A549 (cell line): Measurements from ENCODE around the gene ARHGEF16. TPM values are rescaled to one million over a fixed set of nuclear protein-coding genes. Genes with fewer than 3 reads are reported as not detected.

Experiments used
- ATAC-seq, 2 experiments: fragments of 200-7000 bp in 1 of 2; fragments of >200 bp in 1 of 2; cut with Nextera tagmentation in 1 of 2; cut with Tn5 transposase in 1 of 2; 3 replicates each; pipeline versions ENCODE4 v1.8.0 to v1.9.1; 2018 to 2020; ENCODE audit warnings: mild to moderate bottlenecking in 1 of 2, moderate library complexity in 1 of 2
- CTCF ChIA-PET: fragments of 300-600 bp; sonication (Branson Sonifier 250); formaldehyde crosslinking; extraction: SDS; loops from one replicate; lab custom pipeline; 2021; ENCODE audit warnings: antibody characterized with exemption, inconsistent platforms; lab: Yijun Ruan, JAX
- POLR2A ChIA-PET: fragments of 350-600 bp; formaldehyde crosslinking; extraction: SDS; loops from one replicate; lab custom pipeline; 2021; ENCODE audit warnings: antibody characterized with exemption, inconsistent platforms; lab: Yijun Ruan, JAX
- DNase-seq, 2 experiments: peaks; one replicate each; pipeline versions ENCODE4 v3.0.0 to v3.0.0-alpha.2; 2011 to 2016; ENCODE audit warnings: low read depth in 1 of 2, low spot score in 1 of 2
- FAIRE-seq: peaks from 2 replicates; lab custom pipeline; 2011; peaks lifted over from hg19 to GRCh38; lab: Jason Lieb, UNC
- H3K27ac ChIP-seq, 2 experiments: fragments of >200 bp; sonication (Bioruptor Twin); formaldehyde crosslinking; 3 replicates each; pipeline ENCODE4 v1.5.1; 2016 to 2017
- H3K4me1 ChIP-seq: fragments of >200 bp; sonication (Bioruptor Twin); formaldehyde crosslinking; 3 replicates; pipeline ENCODE4 v1.6.1; 2016
- H3K4me2 ChIP-seq: fragments of >200 bp; sonication (Bioruptor Twin); formaldehyde crosslinking; 3 replicates; pipeline ENCODE4 v1.6.1; 2016
- H3K4me3 ChIP-seq: fragments of >200 bp; sonication (Bioruptor Twin); formaldehyde crosslinking; 3 replicates; pipeline ENCODE4 v1.5.1; 2016
- H3K9me3 ChIP-seq: fragments of >200 bp; sonication (Bioruptor Twin); formaldehyde crosslinking; 3 replicates; pipeline ENCODE4 v1.6.1; 2016
- BHLHE40 ChIP-seq: IDR thresholded peaks from 2 replicates; pipeline ENCODE4 v1.6.1; 2012; ENCODE audit warnings: low read depth, low read length, inconsistent platforms
- CBX2 ChIP-seq: fragments of 200-600 bp; sonication (generic); IDR thresholded peaks from 2 replicates; pipeline ENCODE4 v1.6.1; 2016; ENCODE audit warnings: low read depth, mild to moderate bottlenecking, borderline replicate concordance
- CHD2 ChIP-seq: fragments of 150-350 bp; IDR thresholded peaks from 2 replicates; pipeline ENCODE4 v1.6.1; 2014; ENCODE audit warnings: low read length; ENCODE audit not compliant: partially characterized antibody
- EHF ChIP-seq: fragments of 250-450 bp; sonication (Bioruptor Pico); IDR thresholded peaks from 2 replicates; pipeline ENCODE4 v1.5.0; 2020; ENCODE audit warnings: mild to moderate bottlenecking
- EP300 ChIP-seq, 2 experiments: fragments of >200 bp; sonication (Bioruptor Twin); formaldehyde crosslinking; IDR thresholded peaks; 2 replicates in 1 of 2; 3 replicates in 1 of 2; pipeline ENCODE4 v1.6.1; 2016 to 2017
- FOSB ChIP-seq: fragments of 250-450 bp; sonication (Bioruptor Pico); IDR thresholded peaks from 2 replicates; pipeline ENCODE4 v1.5.0; 2020; ENCODE audit warnings: mild to moderate bottlenecking, moderate library complexity
- FOSL2 ChIP-seq, 2 experiments: fragments of 450-650 bp in 1 of 2; fragments of >200 bp in 1 of 2; sonication (Bioruptor Twin) in 1 of 2; formaldehyde crosslinking; IDR thresholded peaks; 2 replicates each; pipeline versions ENCODE4 v1.5.0 to v1.6.1; 2016 to 2020; ENCODE audit warnings: mild to moderate bottlenecking in 1 of 2, moderate library complexity in 1 of 2
- GATA3 ChIP-seq: IDR thresholded peaks from 2 replicates; pipeline ENCODE4 v1.6.1; 2012; ENCODE audit warnings: borderline replicate concordance
- HOXB13 ChIP-seq: fragments of 250-450 bp; sonication (Bioruptor Pico); IDR thresholded peaks from 2 replicates; pipeline ENCODE4 v1.5.0; 2020; ENCODE audit warnings: low read depth, mild to moderate bottlenecking, moderate library complexity
- HOXB5 ChIP-seq: fragments of 250-450 bp; sonication (Bioruptor Pico); IDR thresholded peaks from 2 replicates; pipeline ENCODE4 v1.5.0; 2020; ENCODE audit warnings: mild to moderate bottlenecking, moderate library complexity
- NFE2L2 ChIP-seq: fragments of 150-350 bp; conservative IDR thresholded peaks from 2 replicates; pipeline ENCODE4 v1.6.1; 2014; ENCODE audit warnings: low read length
- NR3C1 ChIP-seq: fragments of >200 bp; sonication (Bioruptor Twin); formaldehyde crosslinking; IDR thresholded peaks from 3 replicates; pipeline ENCODE4 v1.6.1; 2017
- PHF8 ChIP-seq: fragments of 200-600 bp; sonication (generic); IDR thresholded peaks from 2 replicates; pipeline ENCODE4 v1.6.1; 2016; ENCODE audit warnings: low read depth, mild to moderate bottlenecking, antibody characterized with exemption, moderate library complexity, borderline replicate concordance
- RARB ChIP-seq: fragments of 250-450 bp; sonication (Bioruptor Pico); IDR thresholded peaks from 2 replicates; pipeline ENCODE4 v1.8.0; 2021; ENCODE audit warnings: mild to moderate bottlenecking, moderate library complexity
- RCOR1 ChIP-seq: fragments of 150-350 bp; IDR thresholded peaks from 2 replicates; pipeline ENCODE4 v1.6.1; 2014; ENCODE audit warnings: antibody characterized with exemption, low read length, low read depth
- TFCP2L1 ChIP-seq: fragments of 250-450 bp; sonication (Bioruptor Pico); IDR thresholded peaks from 2 replicates; pipeline ENCODE4 v1.5.0; 2021; ENCODE audit warnings: mild to moderate bottlenecking
- ZNF302 ChIP-seq: fragments of 250-450 bp; sonication (Bioruptor Pico); IDR thresholded peaks from 2 replicates; pipeline ENCODE4 v1.9.0; 2021; ENCODE audit warnings: inconsistent platforms, mild to moderate bottlenecking, moderate library complexity
- WGBS: methylation state at CpG from one replicate; pipeline ENCODE4 v1.1.6; 2017; ENCODE audit errors: missing lambda C conversion rate; 5-methylcytosine and 5-hydroxymethylcytosine counted together
- polyA plus RNA-seq, 4 experiments: library from polyadenylated mRNA; depleted of rRNA in 3 of 4; stranded (reverse); fragments of >200 nt; fragmentation: RNase III in 1 of 4; extraction: RNeasy Plus Mini Kit Qiagen cat#74134 plus additional on column Dnase treatment in 1 of 4; gene quantifications; 2 replicates in 3 of 4; 3 replicates in 1 of 4; pipeline ENCODE4 v1.2.3, GENCODE V29; 2011 to 2017
- TF ChIP-seq, protein P1 (sequence below): IDR thresholded peaks from 2 replicates; pipeline ENCODE4 v1.6.1; 2012
- TF ChIP-seq, protein P2 (sequence below): fragments of >200 bp; sonication (Bioruptor Twin); formaldehyde crosslinking; IDR thresholded peaks from 3 replicates; pipeline ENCODE4 v1.5.1; 2016
- TF ChIP-seq, protein P3 (sequence below): IDR thresholded peaks from 2 replicates; pipeline ENCODE4 v1.6.1; 2012; ENCODE audit warnings: low read depth, borderline replicate concordance
- TF ChIP-seq, protein P4 (sequence below): IDR thresholded peaks from 2 replicates; pipeline ENCODE4 v1.6.1; 2012

Gene ARHGEF16
- polyA plus RNA-seq, 2 of the 4 experiments (the other 2 are of a cell fraction) = 1.4 to 3.2 TPM

DNA sequence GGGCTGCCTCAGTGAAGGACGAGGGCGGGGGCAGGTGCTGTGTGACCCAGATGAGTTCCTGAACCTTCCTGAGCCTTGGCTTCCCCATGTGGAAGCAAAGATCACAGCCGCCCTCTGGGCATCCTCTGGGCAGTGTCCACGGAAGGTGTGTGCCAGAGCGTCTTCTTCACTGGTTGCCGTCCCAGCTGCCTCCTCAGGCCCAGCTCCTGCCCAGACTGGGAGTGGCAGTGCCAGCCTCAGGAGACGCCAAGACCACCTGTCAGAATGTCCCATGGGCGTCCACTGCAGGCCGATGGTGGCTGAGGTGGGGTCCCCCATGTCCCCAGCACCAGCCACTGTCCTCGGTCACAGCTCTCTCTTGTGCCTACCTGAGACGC, 10.2 kb downstream of the ARHGEF16 start (continued):
- TF ChIP-seq BHLHE40 = no peak
- TF ChIP-seq, protein P1, sequence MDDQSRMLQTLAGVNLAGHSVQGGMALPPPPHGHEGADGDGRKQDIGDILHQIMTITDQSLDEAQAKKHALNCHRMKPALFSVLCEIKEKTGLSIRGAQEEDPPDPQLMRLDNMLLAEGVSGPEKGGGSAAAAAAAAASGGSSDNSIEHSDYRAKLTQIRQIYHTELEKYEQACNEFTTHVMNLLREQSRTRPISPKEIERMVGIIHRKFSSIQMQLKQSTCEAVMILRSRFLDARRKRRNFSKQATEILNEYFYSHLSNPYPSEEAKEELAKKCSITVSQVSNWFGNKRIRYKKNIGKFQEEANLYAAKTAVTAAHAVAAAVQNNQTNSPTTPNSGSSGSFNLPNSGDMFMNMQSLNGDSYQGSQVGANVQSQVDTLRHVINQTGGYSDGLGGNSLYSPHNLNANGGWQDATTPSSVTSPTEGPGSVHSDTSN = no peak
- TF ChIP-seq HOXB5 (CRISPR knock-in tag) = no peak
- TF ChIP-seq HOXB13 (CRISPR knock-in tag) = no peak
- no peak for TF ChIP-seq NR3C1
- TF ChIP-seq RCOR1 = no peak
- TF ChIP-seq NFE2L2 = no peak

DNA sequence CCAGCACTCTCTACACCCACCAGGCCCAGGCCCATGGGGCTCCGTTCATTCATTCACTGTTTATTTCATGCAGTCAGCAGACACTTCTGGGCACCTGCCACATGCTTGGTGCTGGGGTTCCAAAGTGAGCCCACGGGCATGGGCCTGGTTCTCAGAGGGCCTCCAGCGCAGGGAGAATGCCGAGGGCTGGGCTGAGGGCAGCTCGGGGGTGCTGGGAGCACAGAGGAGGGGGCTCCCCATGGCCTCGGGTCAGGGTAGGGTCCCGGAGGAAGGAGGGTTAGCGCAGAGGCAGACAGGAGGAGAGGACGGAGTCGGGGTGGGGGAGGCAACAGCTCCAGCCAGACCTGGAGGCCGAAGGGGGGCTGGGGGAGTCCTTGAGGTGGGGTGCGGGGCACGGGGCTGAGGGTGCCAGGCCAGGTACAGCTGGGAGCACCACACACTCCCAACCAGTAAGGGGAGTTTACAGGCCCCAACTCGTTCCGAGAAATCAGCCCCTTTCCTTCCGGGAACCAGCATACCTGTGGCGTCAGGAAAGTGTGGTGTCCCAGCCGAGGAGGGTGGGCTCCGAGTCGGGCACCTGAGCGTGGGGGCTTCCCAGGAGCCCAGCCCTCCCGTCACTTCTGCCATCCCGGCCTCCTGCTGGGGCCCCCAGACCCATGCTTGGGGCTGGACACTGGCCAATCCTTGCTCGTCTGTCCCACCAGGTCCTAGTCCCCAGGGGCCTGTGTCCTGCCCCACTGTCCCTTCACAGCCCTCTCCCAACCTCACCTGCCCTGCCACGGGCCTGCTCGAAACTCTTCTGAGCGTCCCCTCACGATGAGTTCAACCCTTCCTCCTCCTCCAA, 10.8 kb downstream of the ARHGEF16 start:
- FAIRE-seq = no peak
- WGBS = 80% methylated on average over 6 of the region's 28 CpGs
- CTCF ChIA-PET = interaction anchor here (0.7 to 3.6 kb wide), 3 partner anchors 12 to 154 kb away, joined by 3 to 33 read pairs (median 4); no protein-coding TSS in a partner anchor
- Histone ChIP-seq H3K4me3 (no peak overlapping the region), H3K9me3 (no peaks in the 10 kb centered on the region), H3K4me1 (peaks cover 1% of the 10 kb centered on the region; the same call in 1 of the 3 replicates), H3K4me2 (no peak overlapping the region), H3K27ac (no peak overlapping the region)
- no peak for ATAC-seq
- TF ChIP-seq RARB (CRISPR knock-in tag) = no peak
- no peak for TF ChIP-seq CHD2
- TF ChIP-seq, protein P2, sequence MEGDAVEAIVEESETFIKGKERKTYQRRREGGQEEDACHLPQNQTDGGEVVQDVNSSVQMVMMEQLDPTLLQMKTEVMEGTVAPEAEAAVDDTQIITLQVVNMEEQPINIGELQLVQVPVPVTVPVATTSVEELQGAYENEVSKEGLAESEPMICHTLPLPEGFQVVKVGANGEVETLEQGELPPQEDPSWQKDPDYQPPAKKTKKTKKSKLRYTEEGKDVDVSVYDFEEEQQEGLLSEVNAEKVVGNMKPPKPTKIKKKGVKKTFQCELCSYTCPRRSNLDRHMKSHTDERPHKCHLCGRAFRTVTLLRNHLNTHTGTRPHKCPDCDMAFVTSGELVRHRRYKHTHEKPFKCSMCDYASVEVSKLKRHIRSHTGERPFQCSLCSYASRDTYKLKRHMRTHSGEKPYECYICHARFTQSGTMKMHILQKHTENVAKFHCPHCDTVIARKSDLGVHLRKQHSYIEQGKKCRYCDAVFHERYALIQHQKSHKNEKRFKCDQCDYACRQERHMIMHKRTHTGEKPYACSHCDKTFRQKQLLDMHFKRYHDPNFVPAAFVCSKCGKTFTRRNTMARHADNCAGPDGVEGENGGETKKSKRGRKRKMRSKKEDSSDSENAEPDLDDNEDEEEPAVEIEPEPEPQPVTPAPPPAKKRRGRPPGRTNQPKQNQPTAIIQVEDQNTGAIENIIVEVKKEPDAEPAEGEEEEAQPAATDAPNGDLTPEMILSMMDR = no peak
- TF ChIP-seq TFCP2L1 (CRISPR knock-in tag) = no peak
- no peak for TF ChIP-seq EP300 (IDR thresholded peaks at IDR 0.05)
- no peak for DNase-seq
- POLR2A ChIA-PET = no interaction called here

DNA sequence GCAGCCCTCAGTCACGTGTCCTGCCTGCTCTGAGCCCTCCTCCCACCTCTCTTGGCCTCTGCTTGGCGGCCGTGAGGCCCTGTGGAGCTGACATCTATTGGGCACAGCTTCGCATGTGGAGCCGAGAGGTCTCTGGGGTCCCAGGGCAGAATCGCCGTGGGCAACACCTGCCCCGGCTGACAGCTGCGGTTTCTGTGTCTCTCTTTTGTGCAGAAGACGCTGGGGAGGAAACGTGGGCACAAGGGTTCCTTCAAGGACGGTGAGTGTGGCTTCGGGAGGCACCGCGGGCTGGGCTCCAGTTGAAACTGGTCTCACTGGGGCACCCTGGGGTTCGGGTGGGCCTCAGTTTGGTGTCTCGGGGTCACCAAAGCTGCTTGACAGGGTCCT, 11.5 kb downstream of the ARHGEF16 start:
- ATAC-seq (no peak), DNase-seq (no peak), FAIRE-seq (no peak)
- no peak overlapping the region for H3K4me2 ChIP-seq
- POLR2A ChIA-PET = no interaction called here
- H3K4me3 ChIP-seq = no peak overlapping the region
- 89% methylated on average over 12 of the region's 17 CpGs for WGBS
- no peaks in the 10 kb centered on the region for H3K9me3 ChIP-seq
- H3K4me1 ChIP-seq = peaks cover 4% of the 10 kb centered on the region
- CTCF ChIA-PET = interaction anchor here (0.7 to 1.6 kb wide), 2 partner anchors 150 to 153 kb away, joined by 3 to 4 read pairs; no protein-coding TSS in a partner anchor
- TF ChIP-seq EHF = no peak
- TF ChIP-seq HOXB13 (CRISPR knock-in tag) = no peak
- no peak for TF ChIP-seq CHD2
- no peak for TF ChIP-seq NFE2L2
- TF ChIP-seq, all 56 proteins: peak for 0
- no peak overlapping the region for H3K27ac ChIP-seq

DNA sequence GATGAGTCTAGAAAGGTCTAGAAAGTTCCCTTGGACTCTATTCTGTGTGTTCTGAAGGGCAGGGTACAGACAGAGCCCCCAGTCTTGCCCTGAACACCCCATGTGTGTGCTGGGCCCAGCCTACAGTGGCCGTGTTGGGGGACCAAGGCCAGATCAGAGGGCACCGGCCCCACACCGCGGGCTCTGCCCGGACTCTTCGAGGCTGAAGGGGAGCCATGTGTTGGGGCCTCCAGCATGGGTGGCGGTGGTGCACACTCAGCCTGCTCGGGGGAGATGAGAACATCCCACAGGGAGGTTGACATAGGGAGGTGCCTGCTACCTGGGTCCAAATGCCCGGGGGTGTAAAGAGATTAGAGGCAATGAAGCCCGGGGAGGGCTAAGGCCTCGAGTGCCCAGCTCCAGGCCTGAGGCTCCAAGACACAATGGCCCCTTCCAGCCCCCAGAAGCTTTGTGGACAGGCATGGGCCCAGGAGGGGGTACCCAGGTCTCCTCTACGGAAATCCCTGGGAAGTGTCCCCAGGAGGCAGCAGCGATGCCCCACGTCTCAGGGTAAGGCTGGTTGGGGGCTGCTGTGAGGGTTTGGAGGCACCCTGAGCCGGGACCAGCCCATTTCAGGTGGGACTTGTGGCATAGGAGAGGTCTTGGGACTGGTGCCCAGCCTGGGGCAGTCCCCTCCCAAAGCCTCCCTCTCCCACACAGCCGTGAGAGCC, 12.1 kb downstream of the ARHGEF16 start:
- Histone ChIP-seq H3K4me1 (peaks cover 10% of the 10 kb centered on the region), H3K27ac (no peak overlapping the region), H3K4me2 (no peak overlapping the region), H3K9me3 (no peaks in the 10 kb centered on the region), H3K4me3 (no peak overlapping the region)
- FAIRE-seq (no peak), DNase-seq (no peak), ATAC-seq (no peak)
- ChIA-PET CTCF (interaction anchor here (0.7 to 4.0 kb wide), 2 partner anchors 14 to 149 kb away, joined by 3 to 26 read pairs; no protein-coding TSS in a partner anchor), POLR2A (no interaction called here)
- WGBS = 66% methylated on average over 3 of the region's 16 CpGs
- TF ChIP-seq, protein P3, sequence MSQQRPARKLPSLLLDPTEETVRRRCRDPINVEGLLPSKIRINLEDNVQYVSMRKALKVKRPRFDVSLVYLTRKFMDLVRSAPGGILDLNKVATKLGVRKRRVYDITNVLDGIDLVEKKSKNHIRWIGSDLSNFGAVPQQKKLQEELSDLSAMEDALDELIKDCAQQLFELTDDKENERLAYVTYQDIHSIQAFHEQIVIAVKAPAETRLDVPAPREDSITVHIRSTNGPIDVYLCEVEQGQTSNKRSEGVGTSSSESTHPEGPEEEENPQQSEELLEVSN = no peak
- no peak for TF ChIP-seq RARB (CRISPR knock-in tag)
- no peak for TF ChIP-seq CBX2
- no peak for TF ChIP-seq NR3C1
- TF ChIP-seq FOSB (CRISPR knock-in tag) = no peak
- TF ChIP-seq PHF8 = no peak
- TF ChIP-seq, protein P4, sequence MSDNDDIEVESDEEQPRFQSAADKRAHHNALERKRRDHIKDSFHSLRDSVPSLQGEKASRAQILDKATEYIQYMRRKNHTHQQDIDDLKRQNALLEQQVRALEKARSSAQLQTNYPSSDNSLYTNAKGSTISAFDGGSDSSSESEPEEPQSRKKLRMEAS = no peak
- no peak for TF ChIP-seq GATA3
- no peak for TF ChIP-seq EP300 (IDR thresholded peaks at IDR 0.05)
- no peak for TF ChIP-seq HOXB5 (CRISPR knock-in tag)
- no peak for TF ChIP-seq ZNF302 (CRISPR knock-in tag)
- no peak for TF ChIP-seq FOSL2 (IDR thresholded peaks at IDR 0.05)
- no peak for TF ChIP-seq FOSL2 (CRISPR knock-in tag; IDR thresholded peaks at IDR 0.05)
- TF ChIP-seq EHF = no peak
- no peak for TF ChIP-seq HOXB13 (CRISPR knock-in tag)
